ENCODE data around the gene SGIP1.

DNA sequence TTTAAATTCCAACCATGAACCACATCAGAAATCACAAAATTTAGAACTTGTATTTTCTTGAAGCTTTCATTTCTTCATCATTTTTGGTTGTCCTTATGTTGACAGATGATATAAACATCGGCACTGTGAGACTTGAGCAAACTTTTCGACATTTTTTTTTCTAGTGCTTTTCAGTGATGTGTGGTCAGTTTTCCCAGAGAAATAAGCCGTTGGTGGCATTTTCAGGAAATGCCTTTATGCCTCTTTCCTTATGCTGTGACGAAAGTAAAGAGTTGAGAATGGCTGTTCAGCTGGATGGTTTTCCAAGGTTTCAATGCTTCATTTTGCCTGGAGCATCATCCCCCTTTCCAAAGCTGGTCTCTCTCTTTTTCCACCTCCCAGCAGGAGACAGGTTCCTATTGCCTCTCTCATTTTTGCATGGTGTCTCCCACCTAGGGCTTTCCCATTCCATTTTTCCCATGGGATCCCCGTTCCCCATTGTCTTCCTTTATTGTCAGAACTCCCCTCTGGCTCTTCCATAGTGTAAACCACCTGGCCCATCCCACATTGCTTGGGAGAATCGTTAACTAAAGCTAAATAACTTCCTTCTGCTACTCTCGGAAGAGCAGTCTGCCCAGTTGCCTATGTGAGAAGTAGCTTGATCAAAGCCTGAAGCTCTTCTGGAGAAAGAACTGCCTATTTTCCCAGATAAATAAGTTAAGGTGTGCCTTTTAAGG lies 156.9 kb downstream of the SGIP1 start:
- TF ChIP-seq CTCF (IDR thresholded peaks at IDR 0.05) = no peak
- no peak for TF ChIP-seq ZFX (IDR thresholded peaks at IDR 0.05; ENCODE audit: borderline replicate concordance)

Data from 22Rv1 (cell line).